NCI-H446 treated with DMSO at 0.1 percent for 48 hours (cell line): ENCODE results near the gene SLC4A1.
A peak's percentile ranks its signal among the peaks of the same experiment; 100 is the strongest.

Experiments
- DNase-seq: peaks from one replicate; lab custom pipeline; 2025; lab: John Stamatoyannopoulos, UW

The SLC4A1 gene

DNA sequence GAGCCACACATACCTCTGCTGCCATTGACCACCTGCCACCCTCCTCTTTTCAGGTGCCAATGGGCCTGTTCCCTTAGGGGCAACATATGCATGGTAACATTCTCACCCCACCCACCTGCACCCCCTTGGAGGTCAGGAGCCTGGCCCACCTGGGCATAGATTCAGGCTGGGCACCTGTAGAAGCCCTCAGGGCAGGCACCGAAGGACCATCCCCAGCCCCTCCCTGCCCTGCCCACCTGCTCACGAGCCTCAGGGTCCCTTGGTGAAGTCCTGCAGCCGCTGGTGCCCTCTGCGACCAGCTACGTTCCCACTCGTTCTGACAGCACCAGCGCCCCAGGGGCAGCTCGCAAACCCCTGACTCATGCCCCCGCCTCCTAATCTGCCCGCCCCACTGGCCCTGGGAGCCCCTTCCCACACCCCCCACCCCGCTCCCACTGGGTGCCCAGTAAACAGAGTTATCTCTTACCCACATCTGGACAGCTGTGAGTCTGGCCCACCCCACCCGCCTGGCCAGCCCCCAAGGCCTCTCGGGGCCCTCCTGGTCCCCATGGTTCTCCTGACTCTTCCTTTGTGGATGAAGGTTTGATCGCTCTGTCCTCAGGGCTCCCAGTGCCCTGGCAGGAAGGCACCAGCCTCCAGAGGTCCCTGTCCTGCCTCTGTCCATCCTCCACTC, at the start of gene SLC4A1:
Gene SLC4A1, minus strand, starts transcription at position 318 of the 673 bp plus-strand sequence. CDS start 5,269 bp downstream, outside the sequence.
- no peak for DNase-seq

DNA sequence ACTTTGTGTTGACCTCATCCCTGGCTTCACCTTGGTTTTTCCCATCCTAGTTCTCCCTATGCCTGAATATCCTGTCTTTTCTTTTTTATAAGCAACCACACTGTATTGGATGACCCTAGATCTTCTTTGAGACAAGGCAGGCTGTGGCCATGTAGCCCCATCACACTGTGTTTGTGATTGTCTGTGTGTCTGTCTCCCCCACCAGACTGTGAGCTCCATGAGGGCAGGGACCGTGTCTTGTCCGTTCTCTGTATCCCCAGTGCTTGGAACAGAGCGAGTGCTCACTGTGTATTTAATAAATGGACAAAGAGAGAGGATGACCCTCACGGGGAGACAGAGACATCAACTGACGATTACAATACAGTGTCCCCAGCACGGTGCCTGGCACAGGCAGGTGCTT, 49.6 kb upstream of the SLC4A1 start:
- DNase-seq = no peak

DNA sequence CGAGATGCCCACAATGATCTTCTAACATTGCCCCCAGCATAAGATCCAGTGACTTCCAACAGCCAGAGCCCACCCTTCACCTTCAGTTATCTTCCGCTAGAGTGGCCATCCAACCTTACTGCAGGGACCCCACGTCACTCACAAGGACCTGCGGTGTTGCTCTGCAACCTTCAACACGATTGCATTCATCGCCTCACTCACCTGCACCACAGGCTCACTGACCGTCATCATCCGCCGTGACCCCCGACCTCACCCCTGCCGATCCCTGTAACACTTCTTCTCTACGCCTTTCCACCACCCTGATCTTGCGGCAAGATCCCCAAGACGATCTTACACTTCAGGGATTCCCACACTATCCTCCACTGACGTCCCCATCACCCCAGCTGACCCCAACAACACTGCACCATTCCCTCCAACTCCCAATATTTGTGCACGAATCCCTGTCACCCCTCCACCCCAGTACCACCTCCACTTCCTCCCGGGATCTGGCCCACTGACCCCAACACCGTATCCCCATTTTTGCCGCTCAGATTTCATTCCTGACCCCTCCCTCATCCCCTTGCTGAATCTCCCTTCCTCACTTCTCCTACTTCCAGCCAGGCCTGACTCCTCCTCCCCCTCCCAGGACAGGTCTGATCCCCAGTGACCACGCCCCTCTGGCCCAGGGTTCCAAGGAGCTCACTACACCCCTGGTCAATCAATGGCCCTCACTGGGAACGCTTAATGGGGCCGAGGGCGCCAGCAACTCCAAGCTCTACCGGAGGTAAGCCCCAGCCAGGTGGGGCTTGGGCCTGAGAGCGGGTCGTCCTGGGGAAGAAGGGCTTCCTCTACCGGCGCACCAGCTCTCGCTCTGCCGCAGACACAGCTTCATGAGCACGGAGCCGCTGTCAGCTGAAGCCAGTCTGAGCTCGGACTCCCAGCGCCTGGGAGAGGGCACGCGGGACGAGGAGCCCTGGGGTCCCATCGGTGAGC, 48.1 kb upstream of the SLC4A1 start:
- DNase-seq = no peak

DNA sequence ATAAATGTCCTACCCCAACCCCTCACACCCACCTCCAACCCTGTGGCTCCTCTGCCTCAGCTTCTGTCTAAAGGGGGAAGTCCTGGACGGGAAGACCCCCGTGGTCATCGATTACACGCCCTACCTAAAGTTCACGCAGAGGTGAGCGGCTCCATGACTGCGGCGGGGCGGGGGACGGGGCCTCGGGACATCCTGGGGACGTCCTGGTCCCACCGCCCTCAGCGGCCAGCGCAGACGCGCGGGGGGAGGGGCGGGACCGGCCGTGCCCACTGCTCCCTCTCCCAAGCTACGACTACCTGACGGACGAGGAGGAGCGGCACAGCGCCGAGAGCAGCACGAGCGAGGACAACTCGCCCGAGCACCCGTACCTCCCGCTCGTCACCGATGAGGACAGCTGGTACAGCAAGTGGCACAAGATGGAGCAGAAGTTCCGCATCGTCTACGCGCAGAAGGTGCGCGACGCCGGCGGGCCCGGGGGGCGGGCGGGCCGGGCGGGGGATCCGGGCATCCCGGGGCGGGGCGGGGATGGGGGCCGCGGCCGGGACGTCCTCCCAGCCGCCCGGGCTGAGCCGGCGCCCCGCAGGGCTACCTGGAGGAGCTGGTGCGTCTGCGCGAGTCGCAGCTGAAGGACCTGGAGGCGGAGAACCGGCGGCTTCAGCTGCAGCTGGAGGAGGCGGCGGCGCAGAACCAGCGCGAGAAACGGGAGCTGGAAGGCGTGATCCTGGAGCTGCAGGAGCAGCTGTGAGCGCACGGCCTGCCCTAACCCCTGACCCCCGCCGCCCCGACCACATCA, 47.1 kb upstream of the SLC4A1 start:
- no peak for DNase-seq

DNA sequence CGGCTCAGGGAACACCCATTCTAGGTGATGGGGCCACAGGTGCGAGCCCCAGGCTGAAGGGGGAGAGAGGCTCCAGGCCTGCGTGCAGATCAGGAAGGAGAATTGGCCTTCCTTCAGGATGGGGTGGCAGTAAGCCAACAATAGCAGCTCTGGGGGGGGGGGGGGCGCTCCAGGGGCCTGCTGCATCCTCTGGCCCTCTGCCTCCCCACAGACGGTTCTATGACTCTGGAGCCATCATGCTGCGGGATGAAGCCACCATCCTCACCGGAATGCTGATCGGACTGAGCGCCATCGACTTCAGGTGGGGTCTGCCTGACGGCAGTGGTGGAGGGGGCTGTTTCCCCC, 46.6 kb upstream of the SLC4A1 start:
- DNase-seq = no peak

DNA sequence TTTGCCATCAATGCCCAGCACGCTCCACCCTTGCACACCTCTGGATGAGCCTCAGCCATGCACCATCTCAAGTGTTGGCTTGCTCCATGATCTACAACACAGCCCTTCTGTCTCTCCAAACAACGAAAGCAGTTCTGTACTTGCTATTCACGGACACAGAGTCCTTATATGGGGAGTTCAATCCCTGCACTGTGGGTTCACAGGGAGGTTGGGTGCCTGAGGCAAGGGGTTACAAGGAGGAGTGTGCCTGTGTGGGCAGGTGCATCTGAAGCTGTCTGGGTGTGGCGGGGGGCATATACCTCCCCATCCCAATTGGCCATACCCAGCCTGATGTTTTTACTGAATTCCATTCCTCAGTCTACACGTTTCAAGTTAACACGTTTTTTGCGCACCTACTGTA, 46.1 kb upstream of the SLC4A1 start:
- no peak for DNase-seq

DNA sequence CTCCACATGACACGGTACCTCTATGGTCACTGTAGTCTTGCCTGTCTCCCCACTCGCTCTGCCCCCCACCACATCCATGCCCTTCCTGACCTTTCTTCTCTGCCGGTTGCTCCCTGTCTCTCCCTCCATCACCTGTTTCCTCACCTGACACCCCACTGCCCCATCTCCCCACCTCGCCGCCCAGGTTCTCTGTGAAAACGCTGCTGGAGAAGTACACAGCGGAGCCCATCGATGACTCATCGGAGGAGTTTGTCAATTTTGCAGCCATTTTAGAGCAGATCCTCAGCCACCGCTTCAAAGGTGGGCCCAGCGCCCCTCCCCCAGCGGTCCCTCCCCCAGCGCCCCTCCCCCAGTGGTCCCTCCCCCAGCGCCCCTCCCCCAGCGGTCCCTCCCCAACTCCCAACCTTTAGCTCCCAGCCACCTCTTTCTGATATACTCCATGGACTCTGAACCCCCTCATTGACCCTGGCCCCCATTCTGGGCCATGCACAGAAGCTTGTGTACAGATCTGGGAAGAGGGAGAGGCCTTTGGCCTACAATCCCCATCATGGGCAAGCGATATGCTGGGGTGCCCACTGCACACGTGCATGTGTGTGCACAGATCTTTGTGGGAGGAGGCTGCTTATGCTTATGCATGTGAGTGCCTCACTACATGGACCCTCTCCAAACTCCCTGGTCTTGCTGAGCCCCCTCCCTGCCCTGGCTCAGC, 44.6 kb upstream of the SLC4A1 start:
- no peak for DNase-seq

DNA sequence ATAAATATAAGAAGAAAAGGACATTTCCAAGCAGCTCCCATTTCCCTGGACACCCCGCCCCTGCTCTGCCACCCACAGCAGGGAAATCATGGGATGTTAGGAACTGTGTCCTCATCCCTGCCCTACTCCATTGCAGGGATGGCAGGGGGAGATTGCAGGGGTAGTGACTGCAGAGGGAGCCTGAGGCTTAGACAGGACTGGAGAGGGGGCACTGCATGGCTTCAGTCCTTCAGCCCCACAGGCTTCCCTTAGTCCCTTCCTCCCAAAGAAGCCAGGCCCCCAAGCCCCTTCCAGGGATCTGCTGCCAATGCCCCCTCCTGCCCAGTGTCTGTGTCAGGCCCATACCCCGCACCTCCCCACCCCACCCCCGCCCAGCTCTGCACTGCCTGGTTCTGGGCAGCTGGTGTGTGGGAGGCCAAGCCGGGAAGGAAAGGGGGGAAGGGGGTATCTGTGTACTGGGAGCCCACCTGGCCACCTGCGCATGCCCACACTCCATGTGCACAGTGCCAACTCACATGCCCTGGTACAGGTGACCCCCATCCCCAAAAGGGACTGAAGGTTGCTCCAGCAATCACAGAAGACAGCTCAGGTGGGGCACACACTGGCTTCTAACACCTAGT, 43.7 kb upstream of the SLC4A1 start:
- DNase-seq = no peak

DNA sequence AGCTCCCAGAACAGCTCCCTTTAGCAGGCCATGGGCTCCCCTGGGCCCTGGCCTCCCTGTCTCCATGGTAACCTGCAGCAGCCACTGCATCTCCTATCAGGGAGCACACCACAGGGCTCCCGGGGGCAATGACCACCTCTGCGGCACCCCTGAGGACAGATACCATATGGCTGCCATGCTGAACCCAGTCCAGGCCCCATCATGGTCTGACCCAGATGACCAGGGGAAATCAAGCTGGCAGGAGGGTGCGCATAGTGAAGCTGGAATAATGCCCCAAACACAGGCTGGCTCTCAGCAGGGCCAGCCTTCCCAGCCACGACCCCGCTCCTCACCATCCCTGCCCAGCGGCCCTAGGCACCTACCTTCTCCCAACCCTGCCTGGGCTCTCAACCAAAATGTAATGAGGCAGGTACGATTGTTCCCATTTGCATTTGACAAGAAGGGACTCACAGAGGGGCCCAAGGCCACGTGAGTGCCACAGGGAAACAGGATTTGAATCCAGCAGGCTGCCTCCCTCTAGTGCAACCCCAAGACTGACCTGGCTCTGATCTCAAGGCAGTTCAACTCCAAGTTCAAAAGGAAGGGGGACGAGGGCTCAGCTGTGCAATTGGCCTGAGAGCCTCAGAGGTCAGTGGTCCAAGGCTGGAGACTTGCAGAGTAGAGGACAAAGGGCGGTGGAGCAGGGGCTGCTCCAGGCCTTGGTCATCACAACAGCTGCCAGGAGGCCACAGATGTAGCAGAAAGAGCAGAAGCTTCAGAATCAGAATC, 42.9 kb upstream of the SLC4A1 start:
- no peak for DNase-seq

DNA sequence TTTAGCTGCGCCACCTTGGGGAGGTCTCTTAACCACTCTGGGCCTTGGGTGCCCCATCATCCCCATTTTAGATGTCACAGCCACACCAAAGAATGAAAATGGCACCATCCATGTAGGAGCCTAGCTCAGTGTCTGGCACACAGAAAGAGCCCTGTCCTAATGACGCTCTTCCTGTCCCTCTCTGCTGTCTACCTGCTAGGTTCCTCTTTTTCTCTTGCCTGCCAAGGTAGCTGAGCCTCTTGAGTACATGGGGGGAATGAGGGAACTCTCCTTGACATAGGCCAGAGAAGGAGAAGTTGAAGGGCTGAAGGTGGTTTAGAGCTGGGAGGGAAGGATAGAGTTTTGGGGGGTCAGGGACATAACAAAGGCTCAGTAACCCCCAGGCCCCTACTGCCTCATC, 42.3 kb upstream of the SLC4A1 start:
- no peak for DNase-seq

DNA sequence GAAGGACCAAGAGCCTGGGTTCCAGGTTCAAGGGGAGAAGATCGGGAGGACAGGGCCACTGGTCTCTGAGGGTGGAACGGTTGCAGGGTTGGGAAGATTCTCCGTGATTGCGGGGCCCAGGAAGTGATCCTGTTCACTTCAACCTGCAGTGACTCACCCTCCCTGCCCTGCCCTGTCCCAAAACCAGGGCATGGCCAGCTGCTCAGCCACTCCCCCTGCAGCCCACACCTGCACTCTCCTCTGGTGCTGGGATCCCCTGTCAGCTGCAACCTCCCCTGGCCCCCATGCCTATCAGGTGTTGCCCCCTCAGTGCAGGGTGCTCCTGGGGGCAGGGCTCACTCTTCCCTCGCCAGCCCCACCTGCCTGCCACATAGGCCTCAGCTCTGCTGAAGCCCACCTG, 41.5 kb upstream of the SLC4A1 start:
- no peak for DNase-seq

DNA sequence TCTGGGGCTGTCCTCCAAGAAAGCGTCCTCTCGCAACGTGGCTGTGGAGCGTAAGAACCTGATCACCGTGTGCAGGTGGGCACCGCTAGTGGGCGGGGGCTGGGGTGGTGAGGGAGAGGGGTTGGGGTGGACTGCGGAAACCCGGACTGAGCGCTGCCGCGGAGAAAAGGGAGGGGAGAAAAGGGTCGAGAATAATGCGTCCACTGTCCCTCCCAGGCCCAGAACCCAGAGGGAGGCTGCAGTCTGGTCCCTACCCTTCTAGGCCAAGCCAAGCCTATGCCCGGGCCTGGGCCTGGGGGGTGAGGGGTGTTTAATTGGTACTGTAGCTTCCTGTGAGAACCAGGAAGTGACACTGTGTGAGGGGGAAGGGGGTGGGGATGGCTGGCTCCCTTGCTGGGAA, 40.9 kb upstream of the SLC4A1 start:
- DNase-seq = no peak

DNA sequence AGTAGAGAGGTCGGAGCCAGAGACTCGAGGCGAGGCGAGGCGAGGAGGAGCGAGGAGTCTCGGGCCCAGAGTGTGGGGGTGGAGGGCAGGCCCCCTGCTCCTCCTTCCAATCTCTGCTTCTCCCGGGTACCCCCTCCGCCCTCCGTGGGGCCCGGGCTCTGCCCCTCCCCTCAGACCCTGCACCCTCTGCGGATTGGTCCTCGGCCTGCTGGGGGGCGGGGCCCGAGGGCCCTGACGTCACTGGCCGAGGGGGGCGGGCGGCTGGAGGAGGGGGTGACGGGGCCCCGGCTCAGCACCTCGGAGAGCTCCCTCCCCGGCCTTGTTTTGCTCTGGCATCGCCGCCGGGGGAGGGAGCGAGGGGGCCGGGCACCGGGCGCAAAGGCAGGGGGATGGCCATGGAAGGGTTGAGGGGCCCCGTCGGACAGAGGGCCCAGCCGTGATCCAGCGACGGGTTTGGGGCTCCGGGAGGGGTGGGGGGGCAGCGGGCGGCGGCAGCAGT, 40.4 kb upstream of the SLC4A1 start, which contains the start of gene RUNDC3A:
Gene RUNDC3A, plus strand, starts transcription at position 282 of the 499 bp plus-strand sequence. CDS start 232 bp downstream, outside the sequence.
- DNase-seq = peak; percentile 69

DNA sequence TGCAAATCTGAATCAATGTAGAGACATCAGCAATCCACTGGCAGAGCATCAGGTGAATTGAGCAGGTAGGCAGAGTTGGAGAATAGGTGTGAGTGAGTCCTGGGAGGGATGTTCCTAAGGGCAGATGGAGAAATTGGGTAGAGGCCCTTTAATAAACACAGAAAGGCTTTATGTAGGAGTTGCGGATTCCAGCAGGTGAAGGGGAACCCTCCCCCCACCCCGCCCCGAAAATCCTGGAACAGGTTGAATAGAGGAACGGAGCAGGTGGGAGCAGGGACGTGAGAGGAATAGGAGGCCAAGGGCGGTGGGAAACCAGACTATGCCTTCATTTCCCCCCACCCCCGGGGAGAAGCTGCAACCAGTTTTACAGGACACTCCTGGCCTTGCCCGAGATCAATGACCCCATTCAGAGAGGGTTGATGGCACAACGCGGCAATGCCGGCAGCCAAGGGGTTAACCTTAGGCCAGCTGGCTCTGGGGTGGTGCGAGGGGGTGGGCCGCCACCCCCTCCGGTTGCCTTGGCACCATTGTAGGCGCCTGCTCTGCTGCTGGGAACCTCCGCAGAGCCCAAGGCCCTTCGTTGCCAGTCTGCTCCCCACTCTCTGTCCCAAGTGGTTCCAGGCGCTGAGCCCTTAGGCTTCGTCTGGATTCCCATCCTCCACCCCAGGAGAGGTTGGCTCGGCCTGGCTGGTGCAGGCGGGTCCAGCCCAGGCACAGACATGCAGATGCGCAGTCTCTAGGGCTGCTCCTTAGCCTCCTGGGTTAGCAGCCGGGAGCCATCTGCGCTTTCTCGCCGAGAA, 39.7 kb upstream of the SLC4A1 start:
- DNase-seq = peak; percentile 70

DNA sequence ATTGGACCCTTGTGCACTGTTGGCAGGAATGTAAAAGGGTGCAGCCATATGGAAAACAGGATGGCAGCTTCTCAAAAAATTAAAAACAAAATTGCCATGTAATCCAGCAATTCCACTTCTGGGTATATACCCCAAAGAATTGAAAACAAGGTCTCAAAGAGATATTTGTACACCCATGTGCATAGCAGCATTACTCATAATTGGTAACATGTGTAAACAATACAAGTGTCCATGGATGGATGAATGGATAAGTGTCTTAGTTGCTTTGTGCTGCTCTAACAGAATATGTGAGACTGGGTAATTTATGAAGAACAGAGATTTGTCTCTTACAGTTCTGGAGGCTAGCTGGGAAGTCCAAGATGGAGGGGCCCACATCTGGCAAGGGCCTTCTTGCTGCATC, 36.7 kb upstream of the SLC4A1 start:
- peak; percentile 55 for DNase-seq

DNA sequence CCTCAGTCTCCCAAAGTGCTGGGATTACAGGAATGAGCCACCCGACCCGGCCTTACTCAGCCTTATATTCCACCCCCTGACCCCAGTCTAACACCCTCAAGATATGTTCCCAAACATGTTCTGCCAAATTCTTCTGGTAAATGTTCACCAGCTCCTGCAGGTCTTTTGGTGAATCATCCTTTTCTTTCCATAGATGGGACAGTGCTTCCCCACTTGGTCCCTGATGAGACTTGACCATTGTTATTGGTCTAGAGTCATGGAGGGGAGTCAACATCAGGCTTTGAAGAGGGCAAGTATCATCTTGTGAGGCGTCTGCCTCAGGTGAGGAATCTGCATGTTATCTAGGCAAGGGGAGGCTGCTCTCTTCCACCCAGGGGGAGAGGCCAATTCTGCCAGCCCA, 30.0 kb upstream of the SLC4A1 start:
- DNase-seq = no peak

DNA sequence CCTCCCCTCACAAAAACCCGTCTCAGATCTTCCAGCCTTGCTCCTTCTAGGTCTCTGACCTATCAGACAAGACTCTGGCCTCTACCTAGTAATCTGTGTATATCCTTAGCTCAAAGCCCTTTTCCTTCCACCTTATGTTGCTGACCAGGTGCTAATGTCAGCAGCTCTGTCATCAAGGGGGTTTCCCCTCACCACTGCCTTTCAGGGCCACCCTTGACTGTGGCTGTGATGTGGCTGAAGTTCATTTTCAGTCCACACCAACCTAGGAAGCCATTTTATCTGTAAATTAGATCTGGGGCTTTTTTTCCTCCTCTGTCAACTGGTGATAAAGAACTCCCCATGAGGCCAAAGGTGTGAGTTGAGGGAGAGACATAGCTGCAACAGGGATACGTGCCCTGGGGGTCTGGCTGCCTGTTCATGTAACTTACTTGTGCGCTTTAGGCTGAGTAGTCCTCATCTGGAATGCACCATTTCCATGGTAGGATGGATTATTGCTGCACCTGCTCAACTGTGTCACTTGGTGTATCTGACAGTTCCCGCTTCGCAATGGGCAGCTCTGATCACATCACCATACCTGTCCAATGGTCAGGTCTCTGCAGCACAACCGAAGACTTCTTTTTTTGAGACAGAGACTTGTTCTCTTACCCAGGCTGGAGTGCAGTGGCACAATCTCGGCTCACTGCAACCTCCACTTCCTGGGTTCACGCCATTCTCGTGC, 25.7 kb upstream of the SLC4A1 start:
- no peak for DNase-seq

DNA sequence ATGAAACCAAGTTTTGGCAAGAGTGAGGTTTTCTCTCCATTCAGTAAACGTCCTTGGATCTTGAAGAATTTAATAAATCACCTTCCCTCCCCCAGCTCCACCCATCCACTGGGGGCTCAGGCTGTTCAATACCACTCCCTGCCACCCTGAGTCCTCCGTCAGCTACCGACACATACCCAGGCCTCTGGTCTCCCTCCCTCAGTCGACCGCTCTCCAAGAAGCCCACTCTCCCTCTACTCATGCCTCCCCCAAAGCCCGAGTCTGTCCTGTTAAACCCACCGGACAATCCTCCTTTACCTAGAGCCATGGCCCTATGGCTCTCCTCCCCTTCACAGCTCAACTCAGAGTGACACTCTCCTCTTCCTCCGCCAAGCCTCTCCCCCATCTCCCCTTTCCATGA, 19.7 kb upstream of the SLC4A1 start:
- no peak for DNase-seq

DNA sequence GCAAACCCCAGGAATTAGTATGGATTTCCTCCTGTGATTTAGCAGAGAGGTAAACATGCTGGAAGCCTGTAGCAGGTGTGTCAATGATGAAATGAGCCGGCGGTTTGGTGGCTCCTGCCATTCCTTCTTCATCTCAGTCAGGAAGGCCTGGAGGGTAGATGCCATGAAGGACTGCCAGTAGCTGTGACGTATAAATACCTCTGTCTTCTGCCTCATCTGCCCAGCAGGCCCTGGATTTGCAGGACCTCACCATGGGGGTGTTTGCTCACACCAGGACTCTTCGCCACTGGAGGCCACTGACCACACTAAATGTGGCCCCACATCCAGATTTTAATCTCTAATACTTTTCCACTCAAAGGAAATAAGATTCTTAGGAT, 16.1 kb upstream of the SLC4A1 start:
- DNase-seq = no peak
